GM19025 (cell line): Measurements from ENCODE around the gene GPR142.
"Not testable (repeated sequence)": the region's sequence is repeated elsewhere in the genome, so short reads cannot be mapped to it uniquely, and the experiment has no call there.

Experiments used
- ATAC-seq: cut with Tn5 transposase; IDR thresholded peaks from one replicate; pipeline ENCODE4 v1.9.1; 2021; ENCODE audit warnings: mild to moderate bottlenecking, low read depth, moderate library complexity; ENCODE audit not compliant: unreplicated experiment

The GPR142 gene

GRCh38 chr17:74390680-74391653, 23.7 kb downstream of the GPR142 start:
- no peak for ATAC-seq

GRCh38 chr17:74391771-74392170, 24.5 kb downstream of the GPR142 start:
- ATAC-seq = no peak

DNA sequence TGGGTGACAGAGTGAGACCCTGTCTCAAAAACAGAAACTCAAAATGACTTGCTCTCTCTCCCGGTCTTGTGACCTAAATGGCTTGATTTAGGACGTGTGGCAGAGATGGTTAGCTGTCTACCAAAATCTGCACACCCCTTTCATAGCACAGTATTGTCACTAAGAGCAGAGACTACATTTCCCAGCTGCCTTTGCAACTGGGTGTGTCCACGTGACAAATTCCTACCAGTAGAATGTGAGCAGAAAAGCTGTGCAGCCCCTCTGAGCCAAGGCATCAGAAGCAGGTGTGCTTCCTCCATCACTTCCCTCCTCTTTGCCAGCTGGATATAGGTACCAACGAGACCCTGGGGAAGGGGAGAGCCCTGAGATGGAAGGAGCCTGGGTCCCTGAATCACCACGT, 25.5 kb downstream of the GPR142 start:
- ATAC-seq = no peak

DNA sequence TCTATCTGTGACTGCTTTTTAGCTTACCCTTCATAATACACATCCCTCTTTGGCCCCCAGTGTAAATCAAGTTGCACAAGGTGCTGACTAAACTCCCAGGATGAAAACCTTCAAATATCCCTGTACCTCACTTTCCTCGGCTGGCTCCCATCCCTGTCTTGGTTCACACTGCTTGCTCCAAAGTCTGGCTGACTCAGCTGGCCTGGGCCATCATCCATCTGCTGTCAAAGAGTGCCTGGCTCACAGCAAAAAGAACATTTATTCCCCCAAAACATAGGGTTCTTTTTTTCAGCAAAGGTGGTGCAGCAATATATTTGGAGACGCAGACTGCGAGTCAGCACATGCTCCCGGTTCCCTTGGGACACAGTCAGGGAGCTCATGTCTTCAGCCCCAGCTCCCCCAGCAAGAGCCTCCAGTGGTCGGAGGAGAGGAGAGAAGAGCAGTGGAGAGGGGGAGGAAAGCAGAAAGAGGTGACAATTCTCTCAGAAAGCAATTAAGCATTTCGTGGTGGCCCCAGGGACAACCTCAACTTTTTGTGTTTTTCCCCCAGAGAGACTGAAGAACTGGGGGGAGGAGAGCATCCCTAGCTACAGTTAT, 26.1 kb downstream of the GPR142 start:
- no peak for ATAC-seq

- no peak for ATAC-seq
These were observed 27.1 kb downstream of the GPR142 start for GRCh38 chr17:74394275-74394950.

GRCh38 chr17:74394977-74395376, 27.7 kb downstream of the GPR142 start:
- no peak for ATAC-seq

- ATAC-seq = no peak
These were observed 29.3 kb downstream of the GPR142 start for GRCh38 chr17:74396567-74396966.

DNA sequence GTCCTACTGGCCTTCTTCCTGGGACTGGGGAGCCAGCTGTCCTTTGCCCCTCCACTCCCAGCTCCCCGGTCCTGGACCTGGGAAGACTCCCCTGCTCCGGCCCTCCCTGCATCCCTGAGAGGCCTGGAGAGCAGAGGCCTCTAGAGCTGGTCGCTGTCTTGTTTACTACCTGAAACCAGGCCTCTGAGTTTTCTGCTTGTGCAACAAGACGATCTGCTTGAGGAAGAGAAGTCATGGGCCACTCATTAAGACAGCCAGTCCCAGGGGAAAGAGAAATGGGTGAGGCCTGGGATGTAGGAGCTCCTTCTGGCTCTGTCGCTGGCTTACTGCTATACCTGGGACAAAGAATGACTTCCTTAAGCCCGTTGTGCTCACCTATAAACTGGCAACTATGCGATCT, 34.7 kb downstream of the GPR142 start:
- ATAC-seq = no peak

DNA sequence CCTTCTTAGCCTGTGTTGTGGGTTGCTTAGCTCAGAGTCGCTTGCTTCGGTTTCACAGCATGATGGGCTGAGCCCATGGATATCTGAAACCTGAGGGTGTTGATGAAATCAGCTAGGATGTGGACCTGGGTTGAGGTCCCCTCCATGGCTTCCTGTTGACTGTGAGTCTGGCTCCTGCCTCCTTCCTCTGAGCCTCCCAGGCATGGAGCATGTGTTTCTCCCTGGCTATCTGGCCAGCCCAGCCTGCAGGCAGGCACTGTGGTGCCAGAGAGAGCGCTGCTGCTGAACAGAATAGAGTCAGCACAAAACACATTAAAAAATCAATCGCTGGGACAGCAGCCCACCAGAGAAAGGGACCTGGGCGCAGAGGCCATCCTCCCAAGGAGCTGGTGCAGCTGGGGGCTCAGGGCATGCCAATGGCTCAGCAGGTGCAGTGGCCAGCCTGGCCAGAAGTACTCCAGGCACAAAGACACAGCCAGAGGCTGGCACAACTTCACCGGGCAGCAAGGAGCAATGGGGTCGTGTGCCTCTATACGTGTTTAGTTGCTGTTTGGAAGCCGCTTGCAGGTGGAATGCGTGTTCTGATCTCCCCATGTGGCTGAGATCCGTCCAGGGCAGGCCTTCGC, 36.3 kb downstream of the GPR142 start:
- ATAC-seq = no peak

DNA sequence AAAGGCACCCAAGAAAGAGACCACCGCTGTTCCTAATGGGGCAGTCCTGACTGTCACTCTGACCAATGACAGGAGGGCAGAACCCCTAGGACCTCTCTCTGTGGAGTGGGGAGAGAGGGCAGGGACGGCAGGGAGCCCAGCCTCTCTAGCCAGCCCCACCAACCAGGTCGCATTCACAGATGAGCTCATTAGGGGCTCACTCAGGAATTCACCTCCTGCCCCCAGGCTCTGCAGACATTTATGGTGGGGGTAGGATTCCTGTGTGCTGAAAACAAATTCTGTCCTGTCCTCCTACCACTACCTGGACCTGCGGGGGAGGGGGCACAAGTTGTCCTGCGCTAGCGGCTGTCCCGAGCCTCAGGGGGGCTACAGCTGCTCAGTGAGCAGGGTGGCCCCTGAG, 36.9 kb downstream of the GPR142 start:
- ATAC-seq = no peak

DNA sequence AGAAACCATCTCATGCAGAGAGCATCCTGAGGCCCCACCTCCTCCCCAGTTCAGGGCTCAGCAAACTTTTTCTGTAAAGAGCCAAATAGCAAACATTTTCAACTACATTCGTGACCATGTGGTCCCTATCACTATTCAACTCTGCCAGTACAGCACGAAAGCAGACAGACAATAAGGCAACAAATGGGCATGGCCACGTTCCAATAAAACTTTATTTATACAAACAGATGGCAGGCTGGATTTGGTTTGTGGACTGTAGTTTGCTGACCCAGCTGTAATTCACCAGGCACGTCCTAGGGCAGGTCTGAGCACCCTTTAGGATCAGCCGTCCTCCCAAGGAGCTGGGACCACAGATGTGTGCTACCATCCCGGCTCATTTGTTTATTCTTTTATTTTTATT, 37.5 kb downstream of the GPR142 start:
- ATAC-seq = no peak

DNA sequence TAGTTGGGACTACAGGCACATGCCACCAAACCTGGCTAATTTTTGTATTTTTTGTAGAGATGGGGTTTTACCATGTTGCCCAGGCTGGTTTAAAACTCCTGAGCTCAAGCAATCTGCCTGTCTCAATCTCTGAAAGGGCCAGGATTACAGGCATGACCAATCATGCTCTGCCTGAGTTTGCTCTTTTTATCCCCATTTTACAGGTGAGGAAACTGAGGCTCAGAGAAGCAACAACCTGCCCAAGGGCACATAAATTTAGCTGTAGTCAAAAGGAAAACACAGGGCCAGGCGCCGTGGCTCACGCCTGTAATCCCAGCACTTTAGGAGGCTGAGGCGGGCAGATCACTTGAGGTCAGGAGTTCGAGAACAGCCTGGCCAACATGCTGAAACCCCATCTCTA, 38.0 kb downstream of the GPR142 start:
- not testable (repeated sequence) for ATAC-seq

- no peak for ATAC-seq
These were observed 40.1 kb downstream of the GPR142 start for GRCh38 chr17:74407384-74407783.

DNA sequence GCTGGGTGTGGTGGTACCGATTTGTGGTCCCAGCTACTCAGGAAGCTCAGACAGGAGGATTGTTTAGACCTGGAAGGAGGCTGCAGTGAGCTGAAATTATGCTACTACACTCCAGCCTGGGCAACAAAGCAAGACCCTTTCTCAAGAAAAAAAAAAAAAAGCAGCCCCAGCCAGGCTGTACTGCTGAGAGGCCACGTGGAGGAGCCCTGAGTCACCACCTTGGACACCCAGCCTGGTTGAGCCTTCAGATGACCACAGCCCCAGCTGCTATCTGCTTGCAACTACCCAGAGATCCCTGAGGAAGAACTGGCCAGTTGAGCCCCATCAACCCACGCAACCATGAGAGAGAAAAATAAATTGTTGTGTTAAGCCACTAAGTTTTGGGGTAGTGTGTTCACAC, 41.0 kb downstream of the GPR142 start:
- ATAC-seq = no peak

GRCh38 chr17:74408815-74409214, 41.5 kb downstream of the GPR142 start:
- ATAC-seq = no peak

GRCh38 chr17:74410001-74410443, 42.7 kb downstream of the GPR142 start:
- no peak for ATAC-seq

DNA sequence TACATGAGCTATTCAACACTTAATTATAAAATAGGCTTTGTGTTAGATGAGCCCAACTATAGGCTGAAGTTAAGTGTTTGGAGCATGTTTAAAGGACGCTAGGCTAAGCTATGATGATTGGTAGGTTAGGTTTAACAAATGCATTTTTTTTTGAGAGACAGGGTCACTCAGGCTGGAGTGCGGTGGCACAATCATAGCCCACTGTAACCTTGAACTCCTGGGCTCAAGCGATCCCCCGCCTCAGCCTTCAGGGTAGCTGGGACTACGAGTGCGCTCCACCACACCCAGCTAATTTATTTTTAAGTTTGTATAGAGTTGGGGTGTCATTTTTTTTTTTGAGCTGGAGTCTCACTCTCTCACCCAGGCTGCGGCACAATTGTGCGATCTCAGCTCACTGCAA, 45.3 kb downstream of the GPR142 start:
- no peak for ATAC-seq

- no peak for ATAC-seq
These were observed 46.2 kb downstream of the GPR142 start for GRCh38 chr17:74413491-74413890.

GRCh38 chr17:74414510-74414909, 47.2 kb downstream of the GPR142 start:
- ATAC-seq = no peak

GRCh38 chr17:74415608-74416396, 48.5 kb downstream of the GPR142 start:
- no peak for ATAC-seq
